ENCODE data around the gene ADCY3.

DNA sequence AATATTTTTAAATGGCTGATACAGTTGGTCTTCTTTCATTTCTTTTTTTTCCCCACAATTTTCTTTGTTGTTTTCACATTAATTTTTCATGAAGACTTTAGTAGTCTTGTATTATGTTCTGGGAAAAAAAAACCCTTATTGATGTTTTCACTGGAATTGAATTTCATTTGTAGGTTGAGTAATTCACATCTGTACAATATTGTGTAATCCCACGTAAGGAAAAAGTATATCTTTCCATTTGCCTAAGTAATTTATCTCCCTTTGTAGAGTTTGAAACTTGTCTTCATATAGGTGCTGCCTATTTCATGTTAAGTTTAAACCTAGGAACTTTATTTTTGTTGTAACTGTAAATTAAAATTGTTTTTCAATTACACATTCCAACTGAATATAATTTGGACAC is 49.7 kb upstream of the ADCY3 start:
- TF ChIP-seq CTCF (conservative IDR thresholded peaks at IDR 0.05) (no peak), ZFX (IDR thresholded peaks at IDR 0.05) (no peak)

Data from C4-2B (cell line).